ENCODE measurements around the gene UQCRH. TPM values are rescaled to one million over a fixed set of nuclear protein-coding genes. Genes with fewer than 3 reads are reported as not detected.
"Not testable (repeated sequence)": the region's sequence is repeated elsewhere in the genome, so short reads cannot be mapped to it uniquely, and the experiment has no call there.

Gene UQCRH
- total RNA-seq, 1 donor = 603 TPM

DNA sequence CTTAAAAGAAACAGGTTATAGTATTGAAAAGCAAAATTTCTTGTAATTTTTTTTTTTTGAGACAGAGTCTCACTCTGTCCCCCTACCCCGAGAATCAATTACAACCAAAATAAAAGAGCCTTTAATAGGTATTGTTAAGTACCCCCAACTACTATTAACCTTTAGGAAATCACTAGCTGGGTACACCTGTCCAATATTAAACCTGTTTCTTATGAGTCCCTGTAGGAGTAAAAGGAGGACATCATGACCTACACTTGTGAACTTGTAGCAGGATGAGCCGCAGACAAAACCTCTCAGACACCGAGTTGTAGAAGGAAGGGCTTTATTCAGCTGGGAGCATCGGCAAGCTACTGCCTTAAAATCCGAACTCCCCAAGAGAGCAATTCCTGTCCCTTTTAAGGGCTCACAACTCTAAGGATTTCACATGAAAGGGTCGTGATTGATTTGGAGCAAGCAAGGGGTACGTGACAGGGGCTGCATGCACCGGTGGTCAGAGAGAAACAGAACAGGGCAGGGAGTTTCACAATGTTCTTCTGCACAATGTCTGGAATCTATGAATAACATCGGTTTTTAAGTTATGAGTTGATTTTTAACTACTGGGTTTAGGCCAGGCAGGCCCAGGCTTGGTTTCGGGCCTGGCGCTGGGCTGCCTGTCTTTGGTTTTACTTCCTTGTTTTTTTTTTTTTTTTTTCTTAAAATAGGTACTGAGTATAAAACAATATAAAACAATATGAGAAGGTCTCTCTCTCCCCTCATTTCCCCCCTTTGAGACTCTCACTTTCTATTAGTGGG lies 22.0 kb downstream of the UQCRH start:
- not testable (repeated sequence) for H3K4me3 ChIP-seq (ENCODE audit: low read depth, low read length); DNase-seq (ENCODE audit: low read depth)

DNA sequence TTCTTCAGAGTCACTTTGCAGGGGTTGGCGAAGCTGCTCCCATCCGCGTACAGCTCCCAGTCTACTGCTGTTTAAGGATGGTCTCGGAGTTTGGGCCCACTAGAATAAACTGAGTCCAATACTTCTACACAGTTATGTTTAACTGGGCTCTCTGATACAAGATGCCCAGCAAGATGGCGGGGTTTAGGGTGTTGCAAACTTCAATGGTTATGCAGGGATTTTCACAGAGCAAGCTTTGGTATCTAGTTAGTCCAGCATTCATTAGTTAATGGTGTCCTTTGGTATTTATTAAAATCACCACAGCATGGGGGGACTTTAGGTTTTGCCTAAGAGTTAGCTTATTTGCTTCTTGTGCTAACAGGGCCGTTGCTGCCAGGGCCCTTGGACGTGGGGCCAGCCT lies 24.7 kb downstream of the UQCRH start:
- not testable (repeated sequence) for DNase-seq (ENCODE audit: low read depth); H3K4me3 ChIP-seq (ENCODE audit: low read depth, low read length)

DNA sequence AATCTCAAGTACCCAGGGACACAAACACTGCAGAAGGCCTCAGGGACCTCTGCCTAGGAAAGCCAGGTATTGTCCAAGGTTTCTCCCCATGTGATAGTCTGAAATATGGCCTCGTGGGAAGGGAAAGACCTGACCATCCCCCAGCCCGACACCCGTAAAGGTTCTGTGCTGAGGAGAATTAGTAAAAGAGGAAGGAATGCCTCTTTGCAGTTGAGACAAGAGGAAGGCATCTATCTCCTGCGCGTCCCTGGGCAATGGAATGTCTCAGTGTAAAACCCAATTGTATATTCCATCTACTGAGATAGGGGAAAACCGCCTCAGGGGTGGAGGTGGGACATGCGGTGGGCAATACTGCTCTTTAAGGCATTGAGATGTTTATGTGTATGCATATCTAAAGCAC lies 26.3 kb downstream of the UQCRH start:
- H3K4me3 ChIP-seq (ENCODE audit: low read depth, low read length); DNase-seq (ENCODE audit: low read depth): not testable (repeated sequence)

DNA sequence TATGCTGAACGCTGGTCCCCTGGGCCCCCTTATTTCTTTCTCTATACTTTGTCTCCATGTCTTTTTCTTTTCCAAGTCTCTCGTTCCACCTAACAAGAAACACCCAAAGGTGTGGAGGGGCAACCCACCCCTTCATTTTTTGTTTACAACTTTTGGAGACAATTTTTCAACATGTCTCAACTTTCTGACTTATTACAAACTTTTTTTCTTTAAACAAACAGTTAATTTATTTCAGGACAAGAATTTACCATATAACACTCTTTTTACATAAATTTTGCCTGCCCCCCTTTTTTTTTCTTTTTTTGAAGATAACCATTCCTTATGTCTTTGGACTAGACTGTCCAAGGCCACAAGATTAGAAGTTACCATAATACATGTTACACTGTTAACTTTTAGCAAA lies 26.9 kb downstream of the UQCRH start:
- not testable (repeated sequence) for H3K4me3 ChIP-seq (ENCODE audit: low read depth, low read length); DNase-seq (ENCODE audit: low read depth)

DNA sequence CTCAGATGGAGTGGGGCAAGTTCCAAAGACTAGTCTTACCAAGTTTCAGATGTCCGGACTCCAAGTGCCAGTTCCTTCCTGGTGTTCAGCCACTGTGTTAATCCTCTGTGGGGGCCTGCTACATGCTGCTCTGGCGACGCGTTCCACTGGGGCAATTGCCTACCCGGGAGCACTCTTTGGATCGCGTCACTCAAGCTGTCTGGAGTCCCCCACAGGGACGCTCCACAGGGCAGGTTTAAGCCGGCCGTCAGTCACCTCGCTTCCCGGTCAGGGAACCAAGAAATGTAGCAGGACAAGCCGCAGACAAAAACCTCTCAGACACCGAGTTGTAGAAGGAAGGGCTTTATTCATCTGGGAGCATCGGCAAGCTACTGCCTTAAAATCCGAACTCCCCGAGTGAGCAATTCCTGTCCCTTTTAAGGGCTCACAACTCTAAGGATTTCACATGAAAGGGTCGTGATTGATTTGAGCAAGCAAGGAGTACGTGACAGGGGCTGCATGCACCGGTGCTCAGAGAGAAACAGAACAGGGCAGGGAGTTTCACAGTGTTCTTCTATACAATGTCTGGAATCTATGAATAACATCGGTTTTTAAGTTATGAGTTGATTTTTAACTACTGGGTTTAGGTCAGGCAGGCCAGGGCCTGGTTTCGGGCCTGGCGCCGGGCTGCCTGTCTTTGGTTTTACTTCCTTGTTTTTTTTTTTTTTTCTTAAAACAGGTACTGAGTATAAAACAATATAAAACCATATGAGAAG lies 28.5 kb downstream of the UQCRH start:
- not testable (repeated sequence) for H3K4me3 ChIP-seq (ENCODE audit: low read depth, low read length); DNase-seq (ENCODE audit: low read depth)

DNA sequence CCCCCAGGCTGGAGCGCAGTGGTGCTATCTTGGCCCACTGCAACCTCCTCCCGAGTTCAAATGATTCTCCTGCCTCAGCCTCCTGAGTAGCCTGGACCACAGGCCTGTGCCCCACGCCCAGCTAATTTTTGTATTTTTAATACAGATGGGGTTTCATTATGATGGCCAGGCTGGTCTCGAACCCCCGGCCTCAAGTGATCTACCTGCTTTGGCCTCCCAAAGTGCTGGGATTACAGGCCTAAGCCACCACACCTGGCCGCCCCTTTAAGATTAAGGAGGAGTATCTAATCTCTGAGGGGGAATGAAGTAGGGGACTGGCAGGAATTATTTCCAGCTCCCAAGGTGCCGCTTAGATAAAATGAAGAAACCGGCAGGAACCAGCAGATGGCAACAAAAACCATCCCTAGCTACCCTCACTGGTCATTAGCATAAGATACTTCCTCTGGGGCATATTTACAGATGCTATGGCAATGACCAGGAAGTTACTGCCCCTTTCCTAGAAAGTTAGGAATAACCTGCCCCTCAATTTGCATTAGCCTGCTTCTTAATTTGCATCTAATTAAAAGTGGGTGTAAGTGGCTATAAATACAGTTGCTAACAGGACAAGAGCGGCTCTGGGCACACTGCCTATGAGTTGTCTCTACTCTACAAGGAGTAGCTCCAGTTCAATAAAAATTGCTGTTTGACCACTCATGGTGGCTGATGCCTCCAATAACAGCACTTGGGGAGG lies 30.0 kb downstream of the UQCRH start:
- TF ChIP-seq, protein P1, sequence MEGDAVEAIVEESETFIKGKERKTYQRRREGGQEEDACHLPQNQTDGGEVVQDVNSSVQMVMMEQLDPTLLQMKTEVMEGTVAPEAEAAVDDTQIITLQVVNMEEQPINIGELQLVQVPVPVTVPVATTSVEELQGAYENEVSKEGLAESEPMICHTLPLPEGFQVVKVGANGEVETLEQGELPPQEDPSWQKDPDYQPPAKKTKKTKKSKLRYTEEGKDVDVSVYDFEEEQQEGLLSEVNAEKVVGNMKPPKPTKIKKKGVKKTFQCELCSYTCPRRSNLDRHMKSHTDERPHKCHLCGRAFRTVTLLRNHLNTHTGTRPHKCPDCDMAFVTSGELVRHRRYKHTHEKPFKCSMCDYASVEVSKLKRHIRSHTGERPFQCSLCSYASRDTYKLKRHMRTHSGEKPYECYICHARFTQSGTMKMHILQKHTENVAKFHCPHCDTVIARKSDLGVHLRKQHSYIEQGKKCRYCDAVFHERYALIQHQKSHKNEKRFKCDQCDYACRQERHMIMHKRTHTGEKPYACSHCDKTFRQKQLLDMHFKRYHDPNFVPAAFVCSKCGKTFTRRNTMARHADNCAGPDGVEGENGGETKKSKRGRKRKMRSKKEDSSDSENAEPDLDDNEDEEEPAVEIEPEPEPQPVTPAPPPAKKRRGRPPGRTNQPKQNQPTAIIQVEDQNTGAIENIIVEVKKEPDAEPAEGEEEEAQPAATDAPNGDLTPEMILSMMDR (IDR thresholded peaks at IDR 0.05; ENCODE audit: insufficient read depth, low read length) = peak; percentile 25
- H3K4me3 ChIP-seq (ENCODE audit: low read depth, low read length) = no peak overlapping the region
- DNase-seq (ENCODE audit: low read depth) = peak; percentile 28

DNA sequence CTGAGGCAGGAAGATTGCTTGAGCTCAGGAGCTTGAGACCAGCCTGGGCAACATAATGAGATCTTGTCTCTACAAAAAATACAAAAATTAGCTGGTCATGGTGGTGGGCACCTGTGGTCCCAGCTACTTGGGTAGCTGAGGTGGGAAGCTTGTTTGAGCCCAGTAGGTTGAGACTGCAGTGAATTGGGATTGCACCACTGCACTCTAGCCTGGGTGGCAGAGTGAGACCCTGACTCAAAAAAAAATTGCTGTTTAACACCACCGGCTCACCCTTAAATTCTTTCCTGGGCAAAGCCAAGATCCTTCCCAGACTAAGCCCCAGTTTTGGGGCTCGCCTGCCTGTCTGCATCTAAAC lies 30.5 kb downstream of the UQCRH start:
- TF ChIP-seq, protein P1 (IDR thresholded peaks at IDR 0.05; ENCODE audit: insufficient read depth, low read length) = no peak
- no peak overlapping the region for H3K4me3 ChIP-seq (ENCODE audit: low read depth, low read length)
- DNase-seq (ENCODE audit: low read depth) = no peak

DNA sequence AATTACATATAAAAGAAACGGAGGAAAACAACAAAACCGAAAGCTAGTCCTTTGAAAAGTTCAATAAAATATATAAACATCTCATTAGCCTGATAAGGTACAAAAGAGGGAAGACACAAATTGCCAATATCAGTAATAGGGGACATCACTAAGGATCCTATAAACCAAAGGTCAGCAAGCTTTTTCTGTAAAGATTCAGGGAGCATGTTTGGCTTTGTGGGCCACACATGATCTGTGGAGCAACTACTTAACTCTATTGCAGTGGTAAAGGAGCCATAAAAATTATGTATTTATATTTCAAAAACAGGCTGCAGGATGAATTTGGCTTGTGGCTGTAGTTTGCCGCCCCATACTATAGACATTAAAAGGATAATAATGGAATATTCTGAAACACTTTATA lies 31.6 kb downstream of the UQCRH start:
- no peak for DNase-seq (ENCODE audit: low read depth)
- no peak overlapping the region for H3K4me3 ChIP-seq (ENCODE audit: low read depth, low read length)
- TF ChIP-seq, protein P1 (IDR thresholded peaks at IDR 0.05; ENCODE audit: insufficient read depth, low read length) = no peak

DNA sequence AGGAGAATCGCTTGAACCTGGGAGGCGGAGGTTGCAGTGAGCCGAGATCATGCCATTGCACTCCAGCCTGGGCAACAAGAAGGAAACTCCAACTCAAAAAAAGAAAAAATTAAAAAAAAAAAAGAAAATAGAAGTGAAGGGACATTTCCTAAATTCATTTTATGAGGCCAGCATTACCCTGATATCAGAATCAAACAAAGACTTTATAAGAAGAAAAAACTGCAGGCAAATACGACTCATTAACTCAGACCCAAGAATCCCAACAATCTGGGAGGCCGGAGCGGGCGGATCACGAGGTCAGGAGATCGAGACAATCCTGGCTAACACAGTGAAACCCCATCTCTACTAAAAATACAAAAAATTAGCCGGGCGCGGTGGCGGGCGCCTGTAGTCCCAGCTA lies 33.9 kb downstream of the UQCRH start:
- DNase-seq (ENCODE audit: low read depth); H3K4me3 ChIP-seq (ENCODE audit: low read depth, low read length): not testable (repeated sequence)

All from fibroblast of the aortic adventitia (primary cell).